Lower lobe of right lung (tissue), 2 donors: Measurements from ENCODE around the gene POMGNT2. TPM values are rescaled to one million over a fixed set of nuclear protein-coding genes. Genes with fewer than 3 reads are reported as not detected.

Source experiments
- ATAC-seq, 2 donors: fragments of 200-7000 bp; cut with Tn5 transposase; one replicate each; pipeline ENCODE4 v1.9.1; 2020 to 2022; ENCODE audit warnings: mild to moderate bottlenecking in 2 of 2, moderate library complexity in 2 of 2
- DNase-seq: peaks from one replicate; pipeline ENCODE4 v3.0.0-alpha.2; 2020
- H3K27ac ChIP-seq: fragments of 200-600 bp; one replicate; pipeline ENCODE4 v1.8.0; 2022
- H3K27me3 ChIP-seq: fragments of 200-600 bp; one replicate; pipeline ENCODE4 v1.8.0; 2022; ENCODE audit warnings: low read depth
- H3K36me3 ChIP-seq: fragments of 200-600 bp; one replicate; pipeline ENCODE4 v1.8.0; 2022; ENCODE audit warnings: mild to moderate bottlenecking
- H3K4me1 ChIP-seq: fragments of 200-600 bp; one replicate; pipeline ENCODE4 v1.8.0; 2022
- H3K4me3 ChIP-seq: fragments of 200-600 bp; one replicate; pipeline ENCODE4 v1.8.0; 2022; ENCODE audit warnings: mild to moderate bottlenecking
- H3K9me3 ChIP-seq: fragments of 200-600 bp; one replicate; pipeline ENCODE4 v1.8.0; 2022
- intact Hi-C: fragments of 100-400 bp; cut with DNase I; formaldehyde crosslinking; loops from one replicate; pipeline ENCODE4 v1.11.0; 2022
- total RNA-seq: library from RNA; stranded (reverse); fragmentation: NEBNext Ultra II Directional; extraction: Animal tissue kit (Norgen Biotek cat#: 25700); gene quantifications from one replicate; pipeline ENCODE4 v1.2.1, GENCODE V29; 2021
- TF ChIP-seq, protein P1 (sequence below): fragments of 200-600 bp; IDR thresholded peaks from one replicate; pipeline ENCODE4 v1.8.0; 2022; ENCODE audit warnings: antibody characterized with exemption, mild to moderate bottlenecking
- donor health status: DM: no; HTN: yes; CAD: no; lungs with severe emphysema.

Gene POMGNT2
- total RNA-seq, 1 donor from 2014 or later, result 9.9 TPM

DNA sequence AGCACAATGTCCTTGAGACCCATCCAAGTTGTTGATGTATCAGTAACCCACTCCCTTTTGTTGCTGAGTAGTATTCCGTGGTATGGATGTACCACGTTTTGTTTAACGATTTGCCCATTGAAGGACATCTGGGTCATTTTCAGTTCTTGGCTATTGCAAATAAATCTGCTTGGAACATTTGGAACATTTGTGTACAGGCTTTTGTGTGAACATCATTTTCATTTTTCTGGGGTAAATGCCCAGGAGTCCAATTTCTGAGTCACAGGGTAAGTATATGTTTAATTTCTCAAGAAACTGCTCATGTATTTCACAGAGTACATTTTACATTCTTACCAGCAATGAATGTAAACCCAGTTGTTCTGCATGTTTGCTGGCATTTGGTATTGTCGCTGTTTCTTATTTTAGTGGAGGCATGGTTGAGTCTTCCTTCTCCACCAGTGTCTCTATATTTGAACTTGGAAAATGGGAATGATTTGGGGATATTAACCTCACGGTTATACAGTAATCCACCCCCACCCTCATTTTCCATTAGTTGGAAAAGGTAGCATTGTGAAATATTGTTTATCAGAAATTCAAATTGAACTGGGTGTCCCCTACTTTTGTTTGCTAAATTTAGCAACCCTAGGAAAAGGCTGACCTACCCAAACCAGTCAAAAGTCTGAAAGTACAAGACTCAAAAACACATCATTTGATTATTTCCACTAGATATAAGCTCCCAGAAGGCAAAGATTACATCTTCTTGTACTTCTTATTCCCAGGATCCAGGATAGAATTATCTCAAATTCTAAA is 30.8 kb downstream of the POMGNT2 start:
- H3K27ac ChIP-seq, result no peak overlapping the region
- H3K27me3 ChIP-seq, result no peaks in the 10 kb centered on the region
- H3K9me3 ChIP-seq, result no peaks in the 10 kb centered on the region
- intact Hi-C loops, result no loop called here
- no peak overlapping the region for H3K4me3 ChIP-seq
- ATAC-seq (no peak), DNase-seq (no peak)
- peaks cover 10% of the 10 kb centered on the region for H3K36me3 ChIP-seq
- TF ChIP-seq, protein P1, sequence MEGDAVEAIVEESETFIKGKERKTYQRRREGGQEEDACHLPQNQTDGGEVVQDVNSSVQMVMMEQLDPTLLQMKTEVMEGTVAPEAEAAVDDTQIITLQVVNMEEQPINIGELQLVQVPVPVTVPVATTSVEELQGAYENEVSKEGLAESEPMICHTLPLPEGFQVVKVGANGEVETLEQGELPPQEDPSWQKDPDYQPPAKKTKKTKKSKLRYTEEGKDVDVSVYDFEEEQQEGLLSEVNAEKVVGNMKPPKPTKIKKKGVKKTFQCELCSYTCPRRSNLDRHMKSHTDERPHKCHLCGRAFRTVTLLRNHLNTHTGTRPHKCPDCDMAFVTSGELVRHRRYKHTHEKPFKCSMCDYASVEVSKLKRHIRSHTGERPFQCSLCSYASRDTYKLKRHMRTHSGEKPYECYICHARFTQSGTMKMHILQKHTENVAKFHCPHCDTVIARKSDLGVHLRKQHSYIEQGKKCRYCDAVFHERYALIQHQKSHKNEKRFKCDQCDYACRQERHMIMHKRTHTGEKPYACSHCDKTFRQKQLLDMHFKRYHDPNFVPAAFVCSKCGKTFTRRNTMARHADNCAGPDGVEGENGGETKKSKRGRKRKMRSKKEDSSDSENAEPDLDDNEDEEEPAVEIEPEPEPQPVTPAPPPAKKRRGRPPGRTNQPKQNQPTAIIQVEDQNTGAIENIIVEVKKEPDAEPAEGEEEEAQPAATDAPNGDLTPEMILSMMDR, result no peak
- no peaks in the 10 kb centered on the region for H3K4me1 ChIP-seq

DNA sequence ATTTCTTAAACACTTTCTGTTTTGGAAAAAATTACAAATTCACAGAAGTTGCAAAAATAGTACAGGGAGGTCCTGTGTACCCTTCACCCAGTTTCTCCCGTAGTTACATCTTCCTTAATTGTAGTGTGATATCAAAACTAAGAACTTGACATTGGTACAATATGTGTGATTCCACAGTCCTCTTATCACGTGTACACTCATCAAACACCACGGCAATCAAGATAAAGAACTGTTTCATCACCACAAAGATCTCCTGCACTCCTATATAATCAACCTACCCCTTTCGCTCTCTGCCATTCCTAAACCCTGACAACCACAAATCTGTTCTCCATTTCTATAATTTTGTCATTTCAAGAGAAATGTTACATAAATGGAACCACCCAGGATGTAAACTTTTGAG is 31.4 kb downstream of the POMGNT2 start:
- Histone ChIP-seq H3K27me3 (no peaks in the 10 kb centered on the region), H3K4me3 (no peak overlapping the region), H3K4me1 (no peaks in the 10 kb centered on the region), H3K36me3 (peaks cover 4% of the 10 kb centered on the region), H3K9me3 (no peaks in the 10 kb centered on the region), H3K27ac (no peak overlapping the region)
- DNase-seq (no peak), ATAC-seq (no peak)
- TF ChIP-seq, protein P1, result no peak
- intact Hi-C loops, result no loop called here

DNA sequence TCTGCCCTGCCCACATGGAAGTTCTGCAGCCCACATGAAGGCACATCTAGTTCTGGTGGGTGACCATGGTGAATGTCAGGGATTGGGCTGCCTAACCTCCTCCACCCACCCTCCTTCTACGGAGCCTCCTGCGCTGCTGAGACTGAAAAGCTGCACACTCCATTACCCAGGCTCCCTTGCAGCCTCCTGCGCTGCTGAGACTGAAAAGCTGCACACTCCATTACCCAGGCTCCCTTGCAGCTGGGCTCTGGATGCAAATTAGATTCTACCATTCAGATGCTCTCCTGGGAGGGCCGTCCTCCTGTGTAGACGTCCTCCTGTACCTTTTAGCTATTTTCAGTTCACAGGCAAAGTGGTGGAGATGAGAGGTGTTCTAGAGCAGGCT is 32.1 kb downstream of the POMGNT2 start:
- ATAC-seq (no peak), DNase-seq (no peak)
- no peaks in the 10 kb centered on the region for H3K36me3 ChIP-seq
- intact Hi-C loops, result no loop called here
- no peaks in the 10 kb centered on the region for H3K4me1 ChIP-seq
- no peak overlapping the region for H3K4me3 ChIP-seq
- TF ChIP-seq, protein P1, result no peak
- H3K27ac ChIP-seq, result no peak overlapping the region
- no peaks in the 10 kb centered on the region for H3K27me3 ChIP-seq
- no peaks in the 10 kb centered on the region for H3K9me3 ChIP-seq

DNA sequence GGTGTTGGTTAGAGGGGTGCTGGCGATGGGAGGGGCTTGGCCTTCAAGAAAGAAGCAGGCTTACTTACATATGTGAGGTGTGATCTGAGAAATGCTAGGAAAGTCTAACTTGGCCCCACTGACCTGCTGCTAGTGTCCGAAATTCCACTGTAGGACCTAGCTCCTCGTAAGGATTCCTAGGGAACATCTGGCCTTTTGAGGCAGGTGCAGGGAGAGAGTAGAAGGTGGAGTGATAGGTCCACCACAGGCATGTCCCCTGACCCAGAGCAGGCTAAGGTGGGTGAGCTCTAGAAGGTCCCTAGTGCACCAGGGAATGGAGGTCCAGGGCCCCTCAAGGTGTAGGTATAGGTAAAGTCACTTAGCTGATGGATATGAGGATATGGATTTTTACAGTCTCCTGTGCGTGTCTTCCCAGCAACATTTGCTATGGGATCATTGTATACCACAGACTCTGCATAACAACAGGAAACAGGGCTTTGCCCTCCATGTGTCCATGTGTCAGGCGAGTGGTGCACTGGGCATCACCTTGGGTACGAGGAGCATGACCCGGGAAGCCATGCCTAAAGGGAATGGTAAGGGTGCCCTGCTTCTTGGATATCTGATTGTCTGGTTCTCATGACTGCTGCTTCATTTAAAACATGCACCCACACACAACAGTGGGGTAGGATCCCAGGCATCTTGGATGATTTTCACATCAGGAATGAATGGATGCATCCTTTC is 32.6 kb downstream of the POMGNT2 start:
- peak in 1 of 2 donors; percentile 32 for ATAC-seq
- H3K9me3 ChIP-seq, result no peaks in the 10 kb centered on the region
- H3K27me3 ChIP-seq, result no peaks in the 10 kb centered on the region
- H3K36me3 ChIP-seq, result no peaks in the 10 kb centered on the region
- H3K4me1 ChIP-seq, result no peaks in the 10 kb centered on the region
- no peak for DNase-seq
- H3K27ac ChIP-seq, result no peak overlapping the region
- no peak overlapping the region for H3K4me3 ChIP-seq
- intact Hi-C loops, result no loop called here
- TF ChIP-seq, protein P1, result no peak

DNA sequence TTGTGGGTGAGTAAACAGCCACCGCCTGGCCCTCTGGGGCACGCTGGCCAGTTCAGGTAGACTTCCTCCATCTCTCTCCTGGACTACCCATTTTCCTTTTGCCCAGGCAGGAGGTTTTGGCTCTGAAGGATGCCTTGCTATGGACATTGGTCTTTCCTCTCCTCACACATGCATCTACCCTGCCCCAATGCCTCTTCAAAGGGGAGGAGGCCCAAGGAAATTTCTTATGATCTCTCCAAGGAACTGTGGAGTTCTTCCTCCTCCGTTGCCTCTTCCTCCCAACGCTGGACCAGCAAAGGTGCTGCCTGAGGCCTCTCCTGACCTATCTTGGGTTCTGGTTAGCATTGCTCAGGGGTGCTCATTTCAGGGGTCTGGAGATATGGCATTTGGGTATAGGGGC is 33.5 kb downstream of the POMGNT2 start:
- Histone ChIP-seq H3K4me3 (no peak overlapping the region), H3K27ac (no peak overlapping the region), H3K27me3 (no peaks in the 10 kb centered on the region), H3K9me3 (no peaks in the 10 kb centered on the region), H3K4me1 (no peaks in the 10 kb centered on the region), H3K36me3 (no peaks in the 10 kb centered on the region)
- TF ChIP-seq, protein P1, result no peak
- DNase-seq (no peak), ATAC-seq (peak in 1 of 2 donors; percentile 17)
- intact Hi-C loops, result no loop called here
